GM12891 (cell line): Measurements from ENCODE around the gene CYP24A1.

Experiments
- POLR2A ChIP-seq: IDR thresholded peaks from 2 replicates; pipeline ENCODE4 v1.6.1; 2011; ENCODE audit warnings: low read depth, low read length, control low read depth
- TAF1 ChIP-seq: IDR thresholded peaks from 2 replicates; pipeline ENCODE4 v1.6.1; 2011; ENCODE audit warnings: low read depth, low read length, control low read depth

DNA sequence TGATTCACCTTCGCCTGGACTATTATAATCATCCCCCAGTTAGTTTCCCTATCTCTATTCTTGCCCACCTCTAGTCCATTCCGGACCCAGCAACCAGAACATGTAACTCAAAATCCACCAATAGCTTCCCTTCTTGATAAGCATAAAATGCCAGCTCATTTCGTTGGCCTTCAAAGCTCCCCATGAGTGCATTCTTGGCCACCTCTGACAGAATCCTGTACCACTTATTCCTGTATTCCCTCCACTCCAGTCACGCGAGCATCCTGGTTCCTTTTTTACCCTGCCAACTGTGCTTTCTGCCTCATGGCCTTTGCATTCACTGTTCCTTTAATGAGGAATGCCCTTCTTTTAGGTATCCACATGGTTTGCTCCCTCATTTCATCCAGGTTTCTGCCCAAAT lies 36.7 kb downstream of the CYP24A1 start:
- TF ChIP-seq TAF1 (no peak), POLR2A (no peak)
